ENCODE results near the gene SSNA1.

Gene SSNA1

DNA sequence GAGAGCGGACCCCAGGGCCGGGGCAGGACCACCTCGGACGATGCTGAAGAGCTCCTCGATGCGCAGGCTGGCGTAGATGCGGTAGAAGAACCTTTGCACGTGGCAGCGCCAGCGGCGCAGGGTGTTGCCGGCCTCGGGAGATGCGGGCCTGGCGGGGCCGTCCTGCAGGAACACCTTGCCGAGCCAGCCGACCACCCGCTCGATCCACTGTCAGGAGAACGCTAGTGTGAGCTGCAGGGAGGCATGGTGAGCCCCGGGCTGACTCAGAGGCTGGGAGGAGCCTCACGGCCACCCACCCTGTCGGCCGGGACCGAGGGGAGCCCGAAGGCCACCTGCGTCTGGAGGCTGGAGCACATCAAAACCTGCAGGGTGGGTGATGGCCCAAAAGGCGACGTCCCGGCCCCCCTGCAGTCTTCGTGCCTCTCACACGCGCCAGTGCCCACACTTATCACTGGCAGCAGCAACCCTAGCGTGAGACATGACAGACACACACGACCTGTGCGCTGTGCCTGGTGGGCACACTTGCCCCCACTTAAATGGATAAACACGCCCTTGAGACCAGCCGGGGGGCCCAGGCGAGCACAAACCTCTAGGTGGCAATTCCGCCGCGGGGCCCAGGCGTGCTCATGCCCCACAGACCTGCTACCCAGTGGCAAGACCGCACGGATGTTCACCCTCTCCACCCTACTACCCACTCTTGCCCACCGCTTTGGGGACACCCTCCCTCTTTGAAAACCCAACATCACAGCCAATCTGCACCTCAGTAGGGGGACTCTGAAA lies 3.4 kb upstream of the SSNA1 start:
- DNase-seq (ENCODE audit: low spot score): no peak

GRCh38 chr9:137185921-137186320 lies 2.6 kb upstream of the SSNA1 start:
- DNase-seq (ENCODE audit: low spot score): no peak

- no peak for DNase-seq (ENCODE audit: low spot score)
Observed at GRCh38 chr9:137186385-137186784, 2.1 kb upstream of the SSNA1 start.

- DNase-seq (ENCODE audit: low spot score): no peak
Observed at GRCh38 chr9:137187386-137187785, 1.1 kb upstream of the SSNA1 start.

DNA sequence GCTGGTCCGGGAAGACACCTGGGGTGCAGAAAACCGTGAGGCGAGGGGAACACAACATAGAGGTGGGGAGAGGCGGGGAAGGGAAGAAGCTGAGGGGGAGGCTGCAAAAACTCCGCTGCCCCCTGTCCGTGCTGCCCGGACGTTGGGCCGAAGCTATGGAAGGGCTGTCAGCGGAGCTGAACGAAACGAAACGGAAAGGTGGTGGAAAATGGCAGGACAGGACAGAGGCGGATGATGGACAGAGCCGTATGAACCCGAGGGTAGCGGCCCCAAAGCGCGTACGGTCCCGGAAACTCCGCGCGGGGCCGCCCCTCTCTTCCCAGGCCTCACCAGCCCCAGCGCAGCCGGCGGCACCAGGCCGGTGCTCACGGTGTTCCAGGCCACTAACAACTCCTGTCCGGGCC lies 388 bp upstream of the SSNA1 start:
- DNase-seq (ENCODE audit: low spot score): no peak

DNA sequence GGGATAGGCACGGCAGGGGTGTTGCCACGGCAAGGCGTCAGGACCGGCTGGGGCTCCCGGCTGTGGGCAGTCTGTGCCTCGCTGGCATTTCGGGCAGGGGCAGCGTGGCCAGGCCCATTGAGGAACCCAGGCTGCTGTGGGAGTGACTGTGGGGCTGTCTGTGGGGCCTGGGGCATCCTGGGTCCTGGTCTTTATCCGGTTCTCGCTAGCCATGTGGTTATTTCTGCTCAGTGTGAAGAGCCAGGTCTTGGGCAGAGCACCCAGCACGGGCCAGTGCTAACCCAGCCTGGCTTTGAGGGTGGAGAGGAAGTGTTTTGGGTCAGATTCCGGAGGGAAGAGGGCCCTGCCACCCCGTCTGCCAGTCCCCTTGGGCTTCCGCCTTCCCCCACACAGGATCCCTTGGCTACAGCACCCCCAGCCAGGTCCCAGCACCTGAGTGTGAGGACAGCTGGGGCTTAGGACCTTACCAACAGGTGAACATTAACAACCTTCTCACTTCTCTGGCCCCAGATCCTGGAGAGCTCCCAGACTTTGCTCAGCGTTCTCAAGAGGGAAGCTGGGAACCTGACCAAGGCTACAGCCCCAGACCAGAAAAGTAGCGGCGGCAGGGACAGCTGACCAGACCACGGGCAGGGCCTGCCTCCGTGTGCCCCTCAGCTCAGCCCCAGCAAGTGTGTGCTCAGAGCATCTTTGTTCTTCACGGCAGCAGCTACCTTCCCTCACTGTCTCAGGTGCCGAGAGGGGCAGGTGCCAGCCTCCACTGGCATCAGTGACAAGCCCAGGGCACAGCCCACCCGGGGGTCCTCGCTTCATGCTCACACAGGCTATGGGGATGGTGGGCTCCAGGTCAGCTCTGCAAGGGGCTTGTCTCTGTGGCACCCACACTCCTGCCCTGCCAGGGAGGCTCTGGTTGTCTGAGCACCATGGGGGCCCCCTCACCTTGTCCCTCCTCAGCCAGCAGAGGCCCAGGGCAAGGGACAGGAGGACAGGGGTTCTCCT lies 1.1 kb downstream of the SSNA1 start:
- no peak for DNase-seq (ENCODE audit: low spot score)

- no peak for DNase-seq (ENCODE audit: low spot score)
Observed at GRCh38 chr9:137190315-137190856, 1.9 kb downstream of the SSNA1 start.

- no peak for DNase-seq (ENCODE audit: low spot score)
Observed at GRCh38 chr9:137191245-137191644, 2.8 kb downstream of the SSNA1 start.

- no peak for DNase-seq (ENCODE audit: low spot score)
Observed at GRCh38 chr9:137191691-137192447, 3.4 kb downstream of the SSNA1 start.

DNA sequence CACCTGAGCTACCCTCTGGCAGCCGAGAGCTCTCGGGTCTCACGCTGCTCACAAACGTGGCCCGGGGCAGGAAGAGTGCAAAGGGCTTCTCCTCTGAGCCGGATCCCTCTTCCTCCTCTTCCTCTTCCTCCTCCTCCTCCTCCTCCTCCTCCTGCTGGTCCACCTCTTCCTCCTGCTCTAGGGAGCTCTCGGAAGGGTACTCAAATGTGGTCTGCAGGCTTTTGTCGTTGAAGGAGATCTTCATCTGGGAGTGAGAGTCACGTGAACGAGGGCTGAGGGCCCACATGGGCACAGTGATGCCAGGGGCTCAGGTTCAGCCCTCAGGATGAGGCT lies 3.9 kb downstream of the SSNA1 start:
- DNase-seq (ENCODE audit: low spot score): no peak

DNA sequence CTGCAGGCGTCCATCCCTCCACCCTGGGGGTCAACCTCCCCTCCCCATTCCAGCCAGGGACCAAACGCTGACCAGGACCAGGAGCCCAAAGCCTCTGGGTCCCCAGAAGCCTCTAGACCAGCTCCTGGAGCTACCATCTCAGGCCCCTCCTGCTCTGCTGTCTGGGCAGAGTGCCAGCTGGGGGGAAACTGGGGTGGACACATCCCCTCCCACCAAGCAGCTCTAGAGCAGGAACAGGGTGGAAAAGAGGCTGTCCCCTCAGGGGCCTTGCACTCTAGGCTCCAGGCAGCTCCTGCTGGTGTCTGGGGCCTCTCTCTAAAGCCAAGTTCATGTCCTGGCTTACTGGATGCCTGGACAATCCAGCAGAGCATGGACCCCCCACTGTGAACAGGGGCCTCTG lies 4.4 kb downstream of the SSNA1 start:
- no peak for DNase-seq (ENCODE audit: low spot score)

DNA sequence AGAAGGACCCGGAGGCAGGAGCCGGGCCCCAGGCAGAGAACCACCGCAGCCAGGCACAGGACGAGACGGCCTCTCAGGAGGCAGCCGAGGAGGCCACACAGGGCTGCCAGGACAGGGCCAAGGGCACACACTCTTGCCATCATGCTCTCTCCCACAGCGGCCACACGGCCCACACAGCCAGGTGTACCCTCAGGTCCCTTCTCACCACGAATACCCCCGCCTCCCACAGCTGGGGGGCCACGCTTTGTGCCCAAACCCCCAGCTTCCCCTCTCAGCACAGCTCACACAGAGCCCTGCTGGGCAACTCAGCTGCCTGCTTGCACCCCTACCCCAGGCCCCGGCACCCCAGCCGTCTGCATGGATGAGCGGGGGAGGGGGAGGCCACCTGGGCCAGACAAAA lies 5.3 kb downstream of the SSNA1 start:
- DNase-seq (ENCODE audit: low spot score): no peak

DNA sequence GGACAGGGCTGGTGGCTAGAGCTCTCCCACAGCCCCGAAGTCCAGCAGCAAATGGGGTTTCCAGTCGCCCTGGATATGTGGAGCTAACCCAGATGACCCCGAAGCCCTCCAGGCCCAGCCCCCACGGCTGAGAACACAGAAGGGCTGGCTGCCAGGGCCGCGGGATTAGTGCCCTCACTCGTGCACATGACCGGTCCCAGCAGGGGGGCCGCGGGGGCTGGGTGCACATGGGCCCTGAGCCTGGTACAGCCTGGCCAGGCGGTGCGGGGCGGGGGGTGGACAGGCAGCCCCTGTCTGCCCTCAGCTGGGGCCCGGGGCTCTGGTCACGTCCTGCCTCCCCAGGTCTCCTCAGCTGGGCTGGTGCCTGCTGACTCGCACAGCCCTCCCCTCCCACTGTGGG lies 5.9 kb downstream of the SSNA1 start:
- DNase-seq (ENCODE audit: low spot score): no peak

GRCh38 chr9:137194909-137195308 lies 6.4 kb downstream of the SSNA1 start:
- no peak for DNase-seq (ENCODE audit: low spot score)

GRCh38 chr9:137195525-137196220 lies 7.2 kb downstream of the SSNA1 start:
- no peak for DNase-seq (ENCODE audit: low spot score)

GRCh38 chr9:137198051-137198901 lies 9.8 kb downstream of the SSNA1 start:
- no peak for DNase-seq (ENCODE audit: low spot score)

GRCh38 chr9:137198902-137199283 lies 10.4 kb downstream of the SSNA1 start:
- DNase-seq (ENCODE audit: low spot score): no peak

GRCh38 chr9:137199411-137200121 lies 11.1 kb downstream of the SSNA1 start:
- no peak for DNase-seq (ENCODE audit: low spot score)

DNA sequence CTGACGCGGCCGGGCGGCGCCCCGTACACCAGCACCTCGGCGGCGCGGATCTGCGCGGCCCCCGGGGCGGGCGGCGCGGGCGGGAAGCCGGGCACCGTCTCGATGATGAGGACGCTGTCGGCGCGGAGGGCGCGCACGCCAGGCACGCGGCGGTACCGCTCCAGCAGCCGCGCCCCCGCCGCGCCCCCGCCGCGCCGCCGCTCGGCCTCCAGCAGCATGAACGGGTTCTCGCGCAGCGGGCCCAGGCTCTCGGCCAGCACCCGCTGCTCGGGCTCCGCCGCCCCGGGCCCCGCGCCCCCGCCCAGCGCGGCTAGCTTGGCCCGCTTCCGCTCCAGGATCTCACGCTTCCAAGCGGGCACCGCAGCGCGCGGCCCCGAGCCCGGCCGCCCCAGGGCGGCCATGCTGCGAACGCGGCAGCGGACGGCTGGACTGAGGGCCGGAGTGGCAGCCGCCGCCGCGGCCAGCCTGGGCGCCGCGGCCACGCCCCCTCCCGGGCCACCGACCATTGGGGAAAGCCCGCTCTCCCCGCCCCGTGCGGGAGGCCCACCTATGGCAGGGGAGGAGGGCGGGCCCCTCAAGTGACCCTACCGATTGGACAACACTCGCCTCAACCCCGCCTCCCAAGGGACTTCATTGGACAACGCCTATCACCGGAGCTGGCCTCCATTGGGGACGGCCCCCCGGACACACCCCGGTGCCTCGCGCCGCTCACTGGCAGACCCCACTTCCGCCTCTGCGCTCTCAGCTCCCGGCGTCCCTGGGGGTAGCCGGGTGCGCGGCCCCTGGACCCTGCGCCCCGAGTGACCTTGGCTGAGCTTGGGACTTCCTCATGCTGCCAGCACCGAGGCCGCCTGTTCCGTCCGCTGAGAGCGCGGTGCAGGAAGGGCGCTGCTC lies 12.1 kb downstream of the SSNA1 start, which contains the start of gene TPRN:
Gene TPRN (minus strand): TSS at position 431 of the 894 bp plus-strand sequence. CDS start 30 bp downstream, at position 401.
- peak; percentile 99 for DNase-seq (ENCODE audit: low spot score)
